Fibroblast of the conjunctiva (primary cell): Measurements from ENCODE around the gene VDR.

Experiments
- DNase-seq: peaks from one replicate; pipeline ENCODE4 v3.0.0-alpha.2; 2010; ENCODE audit warnings: low read depth

VDR gene

GRCh38 chr12:47793015-47793681 is 111.6 kb downstream of the VDR start:
- no peak for DNase-seq

- DNase-seq: no peak
These were observed 112.9 kb downstream of the VDR start for GRCh38 chr12:47791874-47792273.
